H1 (cell line): ENCODE measurements around the gene SEMA3C. TPM values are rescaled to one million over a fixed set of nuclear protein-coding genes. Genes with fewer than 3 reads are reported as not detected.

Source experiments
- CTCF ChIA-PET: fragments of 300-600 bp; sonication (Branson Sonifier 250); formaldehyde crosslinking; loops from one replicate; lab custom pipeline; 2021; ENCODE audit not compliant: partially characterized antibody; lab: Charles Lee
- POLR2A ChIA-PET: fragments of 300-600 bp; sonication (Branson Sonifier 250); formaldehyde crosslinking; loops from one replicate; lab custom pipeline; 2021; ENCODE audit warnings: inconsistent platforms; ENCODE audit not compliant: partially characterized antibody; lab: Charles Lee
- DNase-seq, 2 experiments: peaks; one replicate each; pipeline versions ENCODE4 v3.0.0 to v3.0.0-alpha.2; 2010 to 2022; ENCODE audit warnings: low spot score in 2 of 2, low read depth in 1 of 2, mixed read lengths in 1 of 2
- FAIRE-seq: peaks from 2 replicates; lab custom pipeline; 2011; peaks lifted over from hg19 to GRCh38; lab: Jason Lieb, UNC
- H2AFZ ChIP-seq: 2 replicates; pipeline ENCODE4 v1.8.1; 2012; ENCODE audit warnings: low read length, inconsistent platforms
- H2AK5ac ChIP-seq: 2 replicates; pipeline ENCODE4 v1.6.1; 2013; ENCODE audit warnings: low read depth, low read length
- H2BK120ac ChIP-seq: replicated peaks from 2 replicates; pipeline ENCODE3; 2013; ENCODE audit warnings: low read depth, low read length, inconsistent platforms
- H2BK12ac ChIP-seq: 2 replicates; pipeline ENCODE4 v1.6.1; 2013; ENCODE audit warnings: low read depth, low read length
- H2BK15ac ChIP-seq: 2 replicates; pipeline ENCODE4 v1.6.1; 2013; ENCODE audit warnings: low read length
- H2BK20ac ChIP-seq: 2 replicates; pipeline ENCODE4 v1.6.1; 2013; ENCODE audit warnings: low read length
- H2BK5ac ChIP-seq: 2 replicates; pipeline ENCODE4 v1.6.1; 2013; ENCODE audit warnings: low read depth, low read length
- H3K14ac ChIP-seq: 2 replicates; pipeline ENCODE4 v1.6.1; 2013; ENCODE audit warnings: inconsistent platforms; ENCODE audit not compliant: insufficient read length
- H3K18ac ChIP-seq: 2 replicates; pipeline ENCODE4 v1.6.1; 2013; ENCODE audit warnings: low read length; ENCODE audit errors: extremely low read depth
- H3K23ac ChIP-seq: 2 replicates; pipeline ENCODE4 v1.6.1; 2013; ENCODE audit warnings: inconsistent platforms; ENCODE audit not compliant: insufficient read length
- H3K23me2 ChIP-seq: 2 replicates; pipeline ENCODE4 v1.6.1; 2013; ENCODE audit warnings: low read depth, low read length
- H3K27ac ChIP-seq: 2 replicates; pipeline ENCODE4 v1.6.1; 2011; ENCODE audit warnings: low read depth, low read length, inconsistent platforms
- H3K27me3 ChIP-seq, 4 experiments: replicated peaks in 1 of 4; 1 replicate in 1 of 4; 2 replicates in 3 of 4; pipeline versions ENCODE4 v1.6.1 to v1.8.1; 2011 to 2013; ENCODE audit warnings: low read length in 3 of 4, mild to moderate bottlenecking in 3 of 4, inconsistent platforms in 2 of 4, mixed read lengths in 2 of 4, moderate library complexity in 1 of 4; ENCODE audit not compliant: control insufficient read depth in 3 of 4, insufficient read depth in 3 of 4; ENCODE audit errors: extremely low read depth in 1 of 4
- H3K36me3 ChIP-seq, 4 experiments: 2 replicates each; pipeline versions ENCODE4 v1.6.1 to v1.8.1; 2011 to 2013; ENCODE audit warnings: mild to moderate bottlenecking in 4 of 4, low read length in 3 of 4, moderate library complexity in 2 of 4, control low read depth in 1 of 4, inconsistent platforms in 1 of 4; ENCODE audit not compliant: insufficient read depth in 4 of 4, control insufficient read depth in 2 of 4
- H3K4ac ChIP-seq: replicated peaks from 2 replicates; pipeline ENCODE3; 2013; ENCODE audit warnings: low read length, low read depth, mixed read lengths, inconsistent platforms; ENCODE audit not compliant: insufficient read length
- H3K4me1 ChIP-seq, 4 experiments: replicated peaks in 1 of 4; 1 replicate in 1 of 4; 2 replicates in 3 of 4; pipeline versions ENCODE4 v1.6.1 to v1.8.1; 2011 to 2013; ENCODE audit warnings: low read length in 3 of 4, inconsistent platforms in 2 of 4, mixed read lengths in 1 of 4; ENCODE audit not compliant: insufficient read depth in 4 of 4, control insufficient read depth in 3 of 4
- H3K4me2 ChIP-seq, 2 experiments: 2 replicates each; pipeline versions ENCODE4 v1.6.1 to v1.8.1; 2011 to 2013; ENCODE audit warnings: low read depth in 2 of 2, low read length in 2 of 2, control low read depth in 1 of 2, inconsistent platforms in 1 of 2, mild to moderate bottlenecking in 1 of 2; ENCODE audit not compliant: insufficient read depth in 1 of 2
- H3K4me3 ChIP-seq, 4 experiments: fragments of 200-600, 300-600 bp in 1 of 4; sonication (generic), shearing (Covaris generic), sonication (Bioruptor Twin) in 1 of 4; 2 replicates each; pipeline versions ENCODE4 v1.5.1 to v1.8.1; 2011 to 2016; ENCODE audit warnings: low read length in 4 of 4, low read depth in 3 of 4, control low read depth in 2 of 4, inconsistent platforms in 2 of 4, mild to moderate bottlenecking in 2 of 4, mixed read lengths in 1 of 4, moderate library complexity in 1 of 4; ENCODE audit not compliant: insufficient read depth in 2 of 4; ENCODE audit errors: extremely low read depth in 1 of 4
- H3K56ac ChIP-seq: replicated peaks from 2 replicates; pipeline ENCODE3; 2013; ENCODE audit warnings: low read depth, mild to moderate bottlenecking, mixed read lengths, low read length, inconsistent platforms; ENCODE audit not compliant: insufficient read length
- H3K79me1 ChIP-seq: 2 replicates; pipeline ENCODE4 v1.6.1; 2013; ENCODE audit warnings: low read depth, low read length, control low read depth
- H3K79me2 ChIP-seq, 2 experiments: 2 replicates each; pipeline versions ENCODE4 v1.6.1 to v1.8.1; 2012 to 2013; ENCODE audit warnings: low read length in 2 of 2, mild to moderate bottlenecking in 2 of 2, inconsistent platforms in 1 of 2; ENCODE audit not compliant: insufficient read depth in 2 of 2, control insufficient read depth in 1 of 2
- H3K9ac ChIP-seq, 4 experiments: replicated peaks in 1 of 4; 1 replicate in 1 of 4; 2 replicates in 3 of 4; pipeline versions ENCODE4 v1.6.1 to v1.8.1; 2011 to 2013; ENCODE audit warnings: low read depth in 3 of 4, low read length in 3 of 4, control low read depth in 2 of 4, mild to moderate bottlenecking in 2 of 4, moderate library complexity in 2 of 4, inconsistent platforms in 1 of 4; ENCODE audit errors: extremely low read depth in 1 of 4
- H3K9me3 ChIP-seq, 2 experiments: 2 replicates each; pipeline versions ENCODE4 v1.6.1 to v1.8.1; 2012 to 2013; ENCODE audit warnings: mild to moderate bottlenecking in 2 of 2, moderate library complexity in 2 of 2, control low read depth in 1 of 2, inconsistent platforms in 1 of 2, low read depth in 1 of 2, low read length in 1 of 2, mixed read lengths in 1 of 2; ENCODE audit not compliant: insufficient read depth in 2 of 2
- H4K20me1 ChIP-seq, 2 experiments: replicated peaks in 1 of 2; 2 replicates each; pipeline versions ENCODE3 to v1.8.1; 2011 to 2013; ENCODE audit warnings: inconsistent platforms in 2 of 2, low read length in 2 of 2, mild to moderate bottlenecking in 1 of 2; ENCODE audit not compliant: insufficient read depth in 2 of 2, control insufficient read depth in 1 of 2
- H4K5ac ChIP-seq: 2 replicates; pipeline ENCODE4 v1.6.1; 2013; ENCODE audit warnings: low read length, low read depth, mixed read lengths, inconsistent platforms; ENCODE audit not compliant: insufficient read length
- H4K8ac ChIP-seq: 2 replicates; pipeline ENCODE4 v1.8.0; 2013; ENCODE audit warnings: mild to moderate bottlenecking, moderate library complexity, low read length, inconsistent platforms; ENCODE audit not compliant: insufficient read depth; ENCODE audit errors: extremely low read depth
- H4K91ac ChIP-seq: replicated peaks from 2 replicates; pipeline ENCODE3; 2013; ENCODE audit warnings: low read length, mixed read lengths, inconsistent platforms; ENCODE audit not compliant: insufficient read length
- ASH2L ChIP-seq: fragments of 200-600, 300-600 bp; sonication (generic); IDR thresholded peaks from one replicate; pipeline ENCODE4 v1.7.1; 2017; ENCODE audit warnings: low read length
- ATF3 ChIP-seq: IDR thresholded peaks from 2 replicates; pipeline ENCODE4 v1.6.1; 2011; ENCODE audit warnings: low read depth, mild to moderate bottlenecking, low read length; ENCODE audit not compliant: insufficient read depth
- EGR1 ChIP-seq: IDR thresholded peaks from 2 replicates; pipeline ENCODE4 v1.6.1; 2011; ENCODE audit warnings: low read depth, low read length, borderline replicate concordance
- FOSL1 ChIP-seq: IDR thresholded peaks from 2 replicates; pipeline ENCODE4 v1.6.1; 2011; ENCODE audit warnings: mild to moderate bottlenecking, low read depth, low read length, moderate library complexity; ENCODE audit not compliant: insufficient read depth
- GTF2F1 ChIP-seq: IDR thresholded peaks from 2 replicates; pipeline ENCODE4 v1.6.1; 2012; ENCODE audit warnings: low read depth, low read length, improper control_type of control experiment, borderline replicate concordance
- JUND ChIP-seq: IDR thresholded peaks from 2 replicates; pipeline ENCODE4 v1.6.1; 2011; ENCODE audit warnings: mild to moderate bottlenecking, improper control_type of control experiment, low read length
- RBBP5 ChIP-seq: IDR thresholded peaks from 2 replicates; pipeline ENCODE4 v1.7.1; 2012; ENCODE audit warnings: low read depth, mild to moderate bottlenecking, inconsistent platforms, low read length, moderate library complexity, borderline replicate concordance
- SAP30 ChIP-seq: fragments of 300-600 bp; sonication (generic); IDR thresholded peaks from 2 replicates; pipeline ENCODE4 v1.7.1; 2012; ENCODE audit warnings: low read length, moderate library complexity, mild to moderate bottlenecking, inconsistent platforms; ENCODE audit not compliant: insufficient read depth, insufficient replicate concordance
- TCF12 ChIP-seq: IDR thresholded peaks from 2 replicates; pipeline ENCODE4 v1.6.1; 2011; ENCODE audit warnings: low read depth, mild to moderate bottlenecking, low read length
- WGBS, 2 experiments: shearing (Covaris generic) in 1 of 2; methylation state at CpG; one replicate each; pipeline versions ENCODE4 v1.1.6 to v1.1.7; 2013 to 2015; ENCODE audit warnings: low lambda C conversion rate in 2 of 2, mixed read lengths in 2 of 2, inconsistent platforms in 1 of 2, low coverage in 1 of 2, missing lambda C conversion rate in 1 of 2; ENCODE audit not compliant: insufficient replicate concordance in 2 of 2, insufficient coverage in 1 of 2, insufficient read length in 1 of 2; ENCODE audit errors: extremely low coverage in 1 of 2, missing lambda C conversion rate in 1 of 2; 5-methylcytosine and 5-hydroxymethylcytosine counted together
- polyA plus RNA-seq, 7 experiments: library from polyadenylated mRNA; depleted of rRNA in 3 of 7; stranded (reverse) in 5 of 7; unstranded in 2 of 7; fragments of >200 nt in 5 of 7; fragments of 200-250 nt in 2 of 7; gene quantifications; 1 replicate in 5 of 7; 2 replicates in 1 of 7; 4 replicates in 1 of 7; pipeline versions ENCODE4 v1.2.1 to v1.2.3, GENCODE V29; 2011 to 2013; ENCODE audit warnings: missing spikeins in 2 of 7, mixed read lengths in 2 of 7
- total RNA-seq: library from RNA; stranded (reverse); fragmentation: NEBNext Ultra II Directional; extraction: Animal tissue kit (Norgen Biotek cat#: 25700); gene quantifications from 2 replicates; pipeline ENCODE4 v1.2.1, GENCODE V29; 2021

Gene SEMA3C
- total and polyA plus RNA-seq, 2 of the 8 experiments (the other 6 are each of a cell fraction or from before 2014, with no cell fraction given), result 0.15 to 1.4 TPM

GRCh38 chr7:80733333-80733915, 185.4 kb downstream of the SEMA3C start:
- no peak overlapping the region for H3K56ac ChIP-seq
- CTCF ChIA-PET, result interaction anchor here (0.7 to 1.8 kb wide), 7 partner anchors 10 to 177 kb away, joined by 3 to 7 read pairs (median 3); no protein-coding TSS in a partner anchor
- POLR2A ChIA-PET, result no interaction called here
- no peak overlapping the region for H3K27ac ChIP-seq
- no peak overlapping the region for H3K23ac ChIP-seq
- no peak overlapping the region for H2AK5ac ChIP-seq
- H3K79me2 ChIP-seq, result no peaks in the 10 kb centered on the region
- H2BK12ac ChIP-seq, result no peak overlapping the region
- H4K20me1 ChIP-seq, result no peaks in the 10 kb centered on the region
- no peak for DNase-seq
- no peak overlapping the region for H3K9ac ChIP-seq
- TF ChIP-seq TCF12 (no peak), GTF2F1 (no peak), JUND (no peak), EGR1 (no peak), ASH2L (no peak), SAP30 (no peak), FOSL1 (no peak), ATF3 (no peak), RBBP5 (no peak)
- no peak overlapping the region for H4K91ac ChIP-seq
- no peaks in the 10 kb centered on the region for H3K9me3 ChIP-seq
- H2BK120ac ChIP-seq, result no peak overlapping the region
- no peak overlapping the region for H2BK5ac ChIP-seq
- H2BK15ac ChIP-seq, result no peak overlapping the region
- no peak overlapping the region for H4K5ac ChIP-seq
- H3K4me2 ChIP-seq, result no peak overlapping the region
- H2AFZ ChIP-seq, result no peak overlapping the region
- WGBS, 2 experiments, result 64% methylated on average over 3 of the region's 3 CpGs; no CpG with 5 or more reads in 1 of the 2 experiments
- peaks cover 0 to 4% (median 0%) of the 10 kb centered on the region in 4 experiments; a peak in 2 of 7 replicates for H3K4me1 ChIP-seq
- 0 out of 7 replicates have a peak, but pooled peaks cover 0 to 2% (median 0%) of the 10 kb centered on the region in 4 experiments for H3K27me3 ChIP-seq
- no peaks in the 10 kb centered on the region for H3K36me3 ChIP-seq
- H3K14ac ChIP-seq, result no peak overlapping the region
- no peak for FAIRE-seq
- no peaks in the 10 kb centered on the region for H3K79me1 ChIP-seq
- no peak overlapping the region for H3K4me3 ChIP-seq
- H2BK20ac ChIP-seq, result no peak overlapping the region
- no peak overlapping the region for H3K4ac ChIP-seq
- no peaks in the 10 kb centered on the region for H3K23me2 ChIP-seq
- no peak overlapping the region for H4K8ac ChIP-seq
- no peak overlapping the region for H3K18ac ChIP-seq
